ENCODE results near the gene MIDN.

GRCh38 chr19:1199531-1199930, 48.9 kb upstream of the MIDN start:
- no peak for TF ChIP-seq POLR2AphosphoS5 (IDR thresholded peaks at IDR 0.05; ENCODE audit: low read depth, low read length)
- TF ChIP-seq CTCF (IDR thresholded peaks at IDR 0.05) = no peak

Measured in Panc1 (cell line).